KBM-7 (cell line): Measurements from ENCODE around the gene ACRBP.

Experiments used
- DNase-seq: peaks from one replicate; pipeline ENCODE4 v3.0.0-alpha.2; 2015
- in situ Hi-C: fragments of 300-500 bp; cut with MboI; formaldehyde crosslinking; loops from 2 replicates; pipeline ENCODE4 v1.14.3; 2020; ENCODE audit warnings: low sequenced_read_pairs, low pct_unique_long_range_greater_than_20kb, mixed read lengths

ACRBP gene

GRCh38 chr12:6620885-6621274, 26.4 kb downstream of the ACRBP start:
- DNase-seq: no peak
- in situ Hi-C loops: no loop called here

- DNase-seq: no peak
- in situ Hi-C loops: no loop called here
These were observed 26.9 kb downstream of the ACRBP start for GRCh38 chr12:6620137-6620884.

DNA sequence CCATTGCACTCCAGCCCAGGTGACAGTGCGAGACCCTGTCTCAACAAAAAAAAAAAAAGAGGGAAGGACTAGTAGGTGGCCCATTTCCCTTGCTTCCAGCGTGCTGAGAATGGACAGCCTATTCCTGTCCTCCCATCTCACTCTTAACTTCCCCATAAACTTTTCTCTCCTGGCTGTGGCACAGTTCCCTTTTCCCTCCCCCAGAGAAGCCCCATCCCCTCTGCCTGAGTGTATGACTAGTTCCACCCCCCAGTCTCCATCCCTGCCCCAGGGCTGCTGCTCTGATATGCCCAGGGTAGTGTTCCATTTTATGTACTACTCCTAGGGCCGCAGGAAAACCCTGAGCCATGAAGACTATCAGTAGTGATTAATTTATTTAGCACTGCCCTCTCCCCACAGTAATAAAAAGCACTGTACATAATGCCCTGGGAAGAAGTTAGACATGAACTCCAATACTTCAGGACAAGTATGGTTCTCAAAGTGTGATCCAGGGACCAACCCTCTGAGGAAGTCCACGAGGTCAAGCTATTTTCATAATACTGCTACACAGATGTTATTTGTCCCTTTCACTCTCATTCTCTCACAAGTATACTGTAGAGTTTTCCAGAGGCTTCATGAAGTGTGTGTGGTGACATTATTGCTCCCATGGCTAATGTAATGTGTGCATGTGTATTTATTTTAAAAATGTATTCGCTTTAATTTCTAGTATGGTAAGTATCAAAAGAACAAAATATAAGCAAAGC, 28.6 kb downstream of the ACRBP start:
- in situ Hi-C loops: no loop called here
- peak; percentile 65 for DNase-seq

- in situ Hi-C loops: no loop called here
- DNase-seq: no peak
These were observed 31.4 kb downstream of the ACRBP start for GRCh38 chr12:6615802-6616201.

GRCh38 chr12:6614513-6615172, 32.6 kb downstream of the ACRBP start:
- no peak for DNase-seq
- in situ Hi-C loops: no loop called here

DNA sequence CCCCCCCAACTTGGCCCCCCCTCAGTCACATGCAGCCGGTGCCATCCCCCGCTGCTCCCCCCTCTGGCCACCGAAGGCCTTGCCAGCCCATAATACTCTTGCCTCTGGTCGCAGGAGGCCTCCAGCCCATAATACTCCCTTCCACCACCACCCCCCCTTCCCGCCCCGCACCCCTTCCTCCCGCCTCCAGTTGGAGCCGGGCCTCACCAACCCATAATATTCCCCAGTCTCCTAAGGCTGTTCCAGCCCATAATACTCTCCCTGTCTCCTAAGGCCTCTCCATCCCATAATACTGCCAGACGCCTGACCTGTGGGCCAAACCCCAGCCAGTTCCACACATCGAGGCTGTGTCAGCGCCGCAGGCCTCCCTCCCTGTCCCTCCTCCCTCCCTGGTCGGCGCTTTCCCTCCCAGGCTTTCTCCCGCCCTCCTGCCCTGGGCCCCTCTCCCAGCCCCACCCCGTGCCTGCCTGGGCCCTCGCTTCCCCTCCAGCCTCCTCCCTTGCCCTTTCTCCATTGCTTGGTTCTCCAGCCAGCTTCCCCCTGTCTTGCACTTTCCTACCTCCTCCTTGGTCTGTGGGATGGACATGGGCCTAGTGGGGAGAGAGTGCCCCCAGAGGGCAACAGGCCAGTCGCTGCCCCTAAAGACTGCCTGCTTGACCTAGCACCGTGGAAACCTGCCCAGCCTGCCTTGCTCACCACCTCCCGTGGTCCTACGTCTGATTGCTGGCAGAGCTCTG, 33.3 kb downstream of the ACRBP start:
- in situ Hi-C loops: no loop called here
- peak; percentile 97 for DNase-seq

DNA sequence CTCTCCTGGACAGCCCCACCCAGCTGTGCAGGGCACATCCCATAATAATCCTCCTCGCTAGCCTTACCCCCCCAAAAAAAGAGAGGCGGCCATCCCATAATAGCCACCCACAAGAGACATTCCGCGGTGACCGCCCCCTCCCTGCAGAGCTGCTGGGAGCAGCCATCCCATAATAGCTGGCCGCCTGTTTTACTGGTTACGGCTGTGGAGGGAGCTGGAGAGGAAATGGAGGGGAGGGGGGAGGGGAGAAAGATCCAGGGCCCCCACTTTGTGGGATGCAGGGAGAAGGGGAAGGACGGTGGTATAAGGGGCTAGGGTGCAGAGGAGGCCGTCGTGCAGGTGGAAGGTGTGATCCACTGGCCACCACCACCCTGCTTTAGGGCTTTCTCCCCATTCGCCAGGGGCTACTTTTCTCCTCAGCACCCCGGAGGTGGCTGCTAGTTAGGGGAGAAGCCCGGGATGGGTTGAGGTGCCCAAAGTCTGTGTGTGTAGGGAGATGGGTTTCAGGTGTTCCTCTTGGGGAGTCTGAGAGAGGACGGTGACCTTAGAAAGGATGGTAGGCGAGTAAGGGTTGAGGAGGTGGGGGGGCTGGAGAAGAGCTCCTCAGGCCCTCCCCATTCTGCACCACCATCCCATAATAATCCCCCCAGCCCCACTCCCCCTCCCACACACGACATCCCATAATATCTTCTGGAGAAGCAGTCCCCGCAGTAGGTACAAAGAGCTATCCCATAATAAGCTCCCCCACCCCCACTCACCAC, 34.0 kb downstream of the ACRBP start:
- in situ Hi-C loops: no loop called here
- peak; percentile 95 for DNase-seq

DNA sequence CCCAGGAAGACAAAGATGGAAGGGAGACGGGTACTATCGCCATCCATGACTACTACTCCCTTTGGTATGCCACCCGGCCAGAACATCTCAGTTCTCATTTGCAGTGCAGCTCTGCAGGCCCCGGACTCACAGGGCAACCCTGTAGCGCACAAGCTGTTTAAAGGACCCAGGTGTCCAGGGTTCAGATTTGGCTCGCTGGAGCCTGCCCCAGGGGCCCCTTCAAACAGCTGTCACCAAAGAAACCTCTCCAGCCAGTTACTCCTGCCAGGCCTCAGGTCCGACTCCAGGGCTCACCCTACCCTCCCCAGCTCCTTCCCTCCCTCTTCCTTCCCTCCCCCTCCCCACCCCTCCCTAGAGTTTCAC, 34.6 kb downstream of the ACRBP start:
- in situ Hi-C loops: no loop called here
- DNase-seq: no peak

GRCh38 chr12:6612247-6612646, 35.0 kb downstream of the ACRBP start:
- in situ Hi-C loops: no loop called here
- no peak for DNase-seq

DNA sequence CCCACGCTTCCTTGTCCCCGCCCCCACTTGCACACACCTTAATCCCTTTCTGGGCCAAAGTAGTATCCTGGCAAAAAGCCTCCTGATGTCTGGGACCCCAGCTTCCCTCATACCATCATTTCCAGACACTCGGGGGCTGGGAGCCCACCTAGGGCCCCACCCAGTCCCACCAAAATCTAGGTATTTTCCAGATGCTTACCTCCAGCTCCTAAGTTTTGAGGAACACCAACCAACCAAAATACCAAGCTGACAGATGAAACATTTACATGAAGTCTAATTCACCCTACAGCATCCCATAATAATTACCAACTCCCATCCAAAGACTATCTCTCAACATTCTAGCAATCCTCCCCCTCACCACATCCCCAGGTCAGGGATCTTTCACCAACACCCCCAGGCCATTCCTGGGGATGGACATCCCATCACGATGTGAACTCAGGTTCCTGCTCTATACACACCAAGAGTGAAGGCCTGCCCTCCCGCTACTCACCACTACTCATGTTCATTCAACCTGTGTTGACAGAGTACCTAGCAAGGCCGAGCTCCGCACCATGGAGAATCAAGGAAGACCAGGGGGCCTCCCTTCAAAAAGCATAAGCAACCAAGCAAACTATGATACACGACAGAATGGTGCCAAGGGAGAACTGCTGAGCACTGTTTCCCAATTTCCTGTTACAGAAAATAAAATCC, 38.5 kb downstream of the ACRBP start:
- no peak for DNase-seq
- in situ Hi-C loops: no loop called here

DNA sequence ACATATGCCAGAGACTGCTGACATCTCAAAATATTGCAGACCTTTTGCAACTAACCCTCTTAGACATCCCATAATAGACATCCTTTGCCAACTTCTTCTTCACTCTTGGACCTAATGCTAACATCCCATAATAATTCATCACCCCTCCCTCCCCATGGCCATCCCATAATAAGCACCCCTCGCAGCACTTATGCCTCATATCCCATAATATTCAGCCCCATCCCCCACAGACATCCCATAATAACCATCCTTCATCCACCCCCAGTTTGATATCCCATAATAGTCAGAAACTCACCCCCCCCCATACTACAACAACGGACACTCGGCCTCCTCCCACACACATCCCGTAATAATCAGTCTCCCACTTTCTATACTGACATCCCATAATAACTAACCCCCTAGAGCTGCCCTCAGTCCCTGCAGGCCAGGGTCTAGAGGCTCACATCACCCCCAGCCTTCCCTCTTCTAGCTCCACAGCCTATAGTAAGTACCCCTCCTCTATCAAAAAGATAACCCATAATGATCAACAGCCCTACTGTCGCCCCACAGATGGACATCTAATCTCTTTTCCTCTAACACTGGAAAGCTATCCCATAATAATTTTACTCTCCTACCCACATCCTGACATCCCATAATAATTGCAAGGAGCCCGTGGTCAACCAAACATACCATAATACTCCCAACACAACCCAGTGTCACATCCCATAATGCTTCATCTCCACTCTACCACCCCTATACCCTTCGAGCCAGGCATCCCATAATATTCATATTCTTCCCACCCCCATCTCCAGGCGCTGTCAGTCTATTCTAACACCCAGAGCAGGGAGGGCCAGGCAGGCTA, 39.3 kb downstream of the ACRBP start:
- DNase-seq: peak; percentile 96
- in situ Hi-C loops: no loop called here

DNA sequence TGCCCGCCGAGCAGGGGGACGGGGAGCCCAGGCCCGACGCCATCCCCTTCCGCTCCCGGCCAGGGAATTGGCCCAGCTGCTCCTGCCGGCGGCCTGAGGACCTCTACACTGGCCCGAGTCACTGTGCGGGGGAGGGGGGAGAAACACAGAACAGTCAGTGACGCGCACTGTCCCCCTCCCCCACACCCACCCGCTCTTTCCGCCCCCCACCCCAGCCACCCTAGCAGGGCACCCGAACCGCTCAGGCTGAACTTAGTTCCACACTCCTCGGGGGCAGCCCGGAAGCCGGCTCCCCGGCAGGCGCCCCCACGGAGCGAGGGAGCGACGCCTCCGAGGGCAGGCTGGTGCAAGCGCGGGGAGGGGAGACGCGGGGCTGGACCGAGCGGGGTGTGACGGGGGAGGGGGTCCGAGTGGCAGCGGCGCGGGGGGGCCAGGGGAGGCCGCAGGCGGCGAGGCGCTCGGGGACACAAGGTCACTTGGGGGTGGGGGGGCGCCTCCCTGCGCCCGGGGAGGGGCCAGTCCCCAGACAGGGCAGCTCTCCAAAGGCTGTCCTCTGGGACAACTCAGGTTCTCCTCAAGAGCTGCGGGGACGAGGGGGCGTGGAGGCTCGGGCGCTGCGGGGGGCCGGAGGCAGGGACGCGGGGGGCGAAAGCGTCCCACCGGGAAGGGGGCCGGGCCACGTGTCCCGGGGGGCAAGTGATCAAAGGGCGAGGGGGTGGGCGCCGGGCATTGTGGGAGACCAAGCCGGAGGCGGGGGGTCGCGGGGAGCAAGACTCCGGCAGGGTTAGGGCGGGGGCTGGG, 40.7 kb downstream of the ACRBP start:
- in situ Hi-C loops: no loop called here
- DNase-seq: no peak

DNA sequence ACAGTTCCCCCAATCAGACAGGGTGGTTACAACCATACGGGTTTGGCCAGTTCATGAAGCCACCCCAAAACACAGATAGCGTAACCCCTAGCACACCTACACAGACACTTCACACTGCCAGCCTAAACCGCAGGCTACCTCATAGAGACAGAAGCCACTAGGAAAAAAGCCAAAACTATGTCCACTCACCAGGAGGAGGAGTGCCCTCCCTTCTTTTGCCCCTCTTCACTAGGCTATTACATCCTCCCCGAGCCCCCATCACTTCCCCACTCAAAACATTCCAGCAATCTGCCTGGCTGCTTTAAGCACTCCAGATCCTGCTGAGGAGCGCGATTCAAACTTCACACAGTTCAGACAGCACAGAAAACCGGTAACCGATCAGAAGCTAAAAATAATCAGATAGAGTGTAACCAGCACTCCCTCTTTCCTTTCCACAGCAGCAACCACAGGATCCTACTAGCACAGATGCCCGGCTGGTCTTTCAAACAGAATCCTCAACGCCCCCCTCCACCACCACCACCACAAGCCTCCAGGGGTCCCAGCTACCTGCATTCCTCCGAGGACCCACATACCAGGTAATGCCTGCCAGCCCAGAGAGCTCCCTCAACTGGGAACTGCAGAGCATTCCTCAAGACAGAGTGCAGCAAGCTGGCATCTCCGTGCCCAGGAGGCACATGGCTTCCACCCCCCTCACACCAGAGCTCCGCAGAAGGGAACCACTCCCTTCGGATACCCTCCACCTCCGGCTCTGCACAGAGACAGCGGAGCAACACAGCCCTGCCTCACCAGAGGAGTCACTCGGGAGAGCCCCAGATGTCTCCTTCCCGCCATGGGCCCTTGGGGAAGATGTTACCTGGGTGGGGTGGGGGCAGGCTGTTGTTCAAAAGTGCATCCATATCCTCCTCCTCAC, 41.6 kb downstream of the ACRBP start:
- no peak for DNase-seq
- in situ Hi-C loops: no loop called here

DNA sequence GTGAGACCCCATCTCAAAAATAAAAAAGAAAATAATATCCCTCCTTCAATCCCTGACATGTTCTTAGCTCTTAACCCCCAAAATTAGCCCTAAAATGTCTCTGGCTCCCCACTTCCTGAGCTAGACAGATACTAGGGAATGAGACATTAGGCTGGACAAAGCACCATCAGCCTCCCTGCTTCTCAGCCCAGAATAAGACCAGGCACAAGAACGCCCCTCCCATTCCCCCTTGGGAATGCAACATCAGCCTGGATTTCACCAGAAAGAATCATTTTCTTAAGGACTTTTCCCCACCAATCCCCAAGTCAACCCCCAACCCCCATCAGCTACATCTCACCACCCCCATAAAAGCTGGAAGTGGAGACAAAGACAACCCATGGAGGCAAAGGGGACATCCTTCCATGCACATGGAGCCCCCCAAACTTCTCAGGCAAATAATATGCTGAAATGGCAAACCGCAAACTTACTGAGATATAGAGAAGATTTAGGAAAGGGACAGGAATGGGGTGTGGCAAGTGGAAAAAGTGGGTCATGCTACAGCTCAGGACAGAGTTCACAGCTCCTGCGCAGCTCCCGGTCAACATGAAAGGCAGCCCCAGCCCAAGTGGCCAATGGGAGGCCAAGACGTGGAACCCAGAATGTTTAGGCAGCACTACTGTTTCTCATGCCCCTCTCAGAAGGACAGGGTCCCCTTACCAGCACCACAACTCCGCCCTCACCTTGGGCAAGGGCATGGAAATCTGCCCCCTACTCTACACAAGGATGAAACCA, 42.8 kb downstream of the ACRBP start:
- no peak for DNase-seq
- in situ Hi-C loops: no loop called here

GRCh38 chr12:6603095-6603567, 44.1 kb downstream of the ACRBP start:
- no peak for DNase-seq
- in situ Hi-C loops: no loop called here
